A549 (cell line): ENCODE data around the gene ZNF205.

Experiments used
- CHD2 ChIP-seq: fragments of 150-350 bp; IDR thresholded peaks from 2 replicates; pipeline ENCODE4 v1.6.1; 2014; ENCODE audit warnings: low read length; ENCODE audit not compliant: partially characterized antibody
- CTCF ChIP-seq: fragments of >200 bp; sonication (Bioruptor Twin); formaldehyde crosslinking; IDR thresholded peaks from 3 replicates; pipeline ENCODE4 v1.5.1; 2016
- JUN ChIP-seq, 2 experiments: fragments of >200 bp; sonication (Bioruptor Twin); formaldehyde crosslinking; IDR thresholded peaks; 2 replicates in 1 of 2; 3 replicates in 1 of 2; pipeline ENCODE4 v1.6.1; 2016 to 2017
- MAFK ChIP-seq: fragments of 450-650 bp; IDR thresholded peaks from 2 replicates; pipeline ENCODE4 v1.6.1; 2014; ENCODE audit not compliant: partially characterized antibody
- MAZ ChIP-seq: fragments of 150-350 bp; IDR thresholded peaks from 2 replicates; pipeline ENCODE4 v1.6.1; 2014; ENCODE audit warnings: antibody characterized with exemption, low read depth, low read length, borderline replicate concordance
- MYC ChIP-seq: IDR thresholded peaks from 2 replicates; pipeline ENCODE4 v1.6.1; 2012; ENCODE audit warnings: mild to moderate bottlenecking, inconsistent platforms, low read length, improper control_type of control experiment, borderline replicate concordance
- PBX3 ChIP-seq: IDR thresholded peaks from 2 replicates; pipeline ENCODE4 v1.6.1; 2012
- RAD21 ChIP-seq, 2 experiments: fragments of >200 bp in 1 of 2; sonication (Bioruptor Twin) in 1 of 2; formaldehyde crosslinking in 1 of 2; IDR thresholded peaks in 1 of 2; conservative IDR thresholded peaks in 1 of 2; 2 replicates in 1 of 2; 3 replicates in 1 of 2; pipeline ENCODE4 v1.6.1; 2012 to 2018; ENCODE audit warnings: inconsistent platforms in 1 of 2
- RARB ChIP-seq: fragments of 250-450 bp; sonication (Bioruptor Pico); IDR thresholded peaks from 2 replicates; pipeline ENCODE4 v1.8.0; 2021; ENCODE audit warnings: mild to moderate bottlenecking, moderate library complexity
- REST ChIP-seq: fragments of 200-600 bp; sonication (generic); IDR thresholded peaks from 2 replicates; pipeline ENCODE4 v1.6.1; 2016; ENCODE audit warnings: antibody characterized with exemption, mild to moderate bottlenecking, moderate library complexity

DNA sequence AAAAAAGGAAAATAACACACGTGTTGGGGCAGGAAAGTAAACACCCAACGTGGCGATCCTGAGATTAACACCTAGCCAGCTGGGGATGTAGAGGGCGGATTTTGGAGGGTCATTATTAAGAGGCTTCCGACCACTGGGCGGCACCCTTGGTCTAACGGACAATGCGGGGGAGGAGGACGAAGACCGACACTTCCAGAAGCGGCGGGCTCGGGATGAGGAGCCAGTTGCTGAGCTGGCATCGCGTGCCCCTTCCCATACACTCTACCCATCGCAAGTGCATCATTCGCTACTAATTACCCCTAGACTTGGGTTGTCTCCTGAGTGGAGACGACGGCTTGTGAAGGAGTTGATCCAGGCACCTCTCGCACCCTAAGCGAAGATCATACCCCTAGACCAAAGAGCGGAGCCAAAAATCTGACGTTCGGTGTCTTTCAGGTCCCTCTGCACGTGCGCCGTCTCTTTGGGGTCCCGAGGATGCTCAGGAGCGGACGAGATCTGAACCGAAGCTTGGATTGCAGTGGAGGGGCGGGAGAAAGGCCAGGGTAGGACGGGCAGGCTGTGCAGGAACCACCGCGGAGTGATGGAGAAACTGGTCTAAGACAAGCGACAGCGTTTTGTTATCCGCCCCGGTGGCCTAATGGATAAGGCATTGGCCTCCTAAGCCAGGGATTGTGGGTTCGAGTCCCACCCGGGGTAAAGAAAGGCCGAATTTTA is 40.0 kb downstream of the ZNF205 start:
- TF ChIP-seq REST = no peak
- peak; percentile 72 to 76 for TF ChIP-seq RAD21 (conservative IDR thresholded peaks at IDR 0.05 in 1 of 2, IDR thresholded peaks at IDR 0.05 in 1 of 2)
- 0 out of 2 replicates have a peak, but pooled peaks have one; percentile 37 for TF ChIP-seq MAZ
- TF ChIP-seq CTCF = peak; percentile 68
- peak; percentile 38; the same call in 1 of the 2 replicates for TF ChIP-seq MYC
- TF ChIP-seq CHD2 = no peak
- peak in 1 of 2 experiments; percentile 48; a peak in 2 of 5 replicates for TF ChIP-seq JUN (IDR thresholded peaks at IDR 0.05)
- TF ChIP-seq RARB (CRISPR knock-in tag) = no peak
- peak; percentile 90 for TF ChIP-seq MAFK
- 0 out of 2 replicates have a peak, but pooled peaks have one; percentile 40 for TF ChIP-seq PBX3
